Measurements from ENCODE around the gene EPC2. TPM values are rescaled to one million over a fixed set of nuclear protein-coding genes. Genes with fewer than 3 reads are reported as not detected.
"Not testable (repeated sequence)": the region's sequence is repeated elsewhere in the genome, so short reads cannot be mapped to it uniquely, and the experiment has no call there.

Gene EPC2
- total RNA-seq, 3 donors from 2014 or later, result 30.5 to 58.5 (median 44.2) TPM

DNA sequence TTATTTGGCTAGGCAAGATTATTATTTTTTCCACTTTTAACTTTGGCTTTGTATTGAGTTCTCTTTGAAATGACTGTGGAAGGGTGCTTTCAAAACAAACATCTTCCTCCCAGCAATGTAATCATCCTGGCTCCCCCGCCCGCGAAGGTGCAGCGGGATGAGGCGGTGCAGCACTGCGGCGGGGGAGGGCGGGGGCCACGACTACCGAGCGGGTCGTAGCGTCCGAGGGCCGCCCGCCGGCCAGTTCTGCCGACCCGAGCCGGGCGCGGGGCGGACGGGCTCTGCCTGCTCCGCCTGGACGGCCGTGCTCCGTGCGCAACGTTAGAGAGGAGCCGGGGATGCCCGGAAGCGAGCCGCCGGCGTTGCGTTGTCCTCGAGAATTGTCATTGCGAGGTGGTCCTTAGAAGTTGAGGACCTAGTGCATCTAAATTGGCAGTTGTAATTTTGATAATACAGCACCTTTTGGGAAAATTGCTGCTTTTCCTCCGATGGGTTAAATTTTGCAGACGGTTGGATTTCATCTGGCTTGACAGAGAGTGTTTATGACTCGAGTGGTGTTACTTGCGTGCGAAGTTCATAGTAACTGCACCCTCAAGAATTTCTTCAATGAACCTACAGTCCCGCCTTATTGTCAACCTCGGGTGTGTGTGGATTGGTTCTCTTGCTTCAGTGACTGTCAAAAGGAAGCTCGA, 1.1 kb downstream of the EPC2 start:
- peak overlapping the region; percentile 98 to 99 for H3K27ac ChIP-seq
- no peaks in the 10 kb centered on the region for H3K27me3 ChIP-seq
- intact Hi-C loops (cut with DNase I; ENCODE audit: low total_unique reads), result no loop called here
- H3K4me3 ChIP-seq, result peak overlapping the region; percentile 87 to 97 (median 92)
- H3K4me1 ChIP-seq, result no peaks in the 10 kb centered on the region
- TF ChIP-seq POLR2AphosphoS5 (IDR thresholded peaks at IDR 0.05), result peak in 1 of 3 donors; percentile 10
- TF ChIP-seq, protein P1, sequence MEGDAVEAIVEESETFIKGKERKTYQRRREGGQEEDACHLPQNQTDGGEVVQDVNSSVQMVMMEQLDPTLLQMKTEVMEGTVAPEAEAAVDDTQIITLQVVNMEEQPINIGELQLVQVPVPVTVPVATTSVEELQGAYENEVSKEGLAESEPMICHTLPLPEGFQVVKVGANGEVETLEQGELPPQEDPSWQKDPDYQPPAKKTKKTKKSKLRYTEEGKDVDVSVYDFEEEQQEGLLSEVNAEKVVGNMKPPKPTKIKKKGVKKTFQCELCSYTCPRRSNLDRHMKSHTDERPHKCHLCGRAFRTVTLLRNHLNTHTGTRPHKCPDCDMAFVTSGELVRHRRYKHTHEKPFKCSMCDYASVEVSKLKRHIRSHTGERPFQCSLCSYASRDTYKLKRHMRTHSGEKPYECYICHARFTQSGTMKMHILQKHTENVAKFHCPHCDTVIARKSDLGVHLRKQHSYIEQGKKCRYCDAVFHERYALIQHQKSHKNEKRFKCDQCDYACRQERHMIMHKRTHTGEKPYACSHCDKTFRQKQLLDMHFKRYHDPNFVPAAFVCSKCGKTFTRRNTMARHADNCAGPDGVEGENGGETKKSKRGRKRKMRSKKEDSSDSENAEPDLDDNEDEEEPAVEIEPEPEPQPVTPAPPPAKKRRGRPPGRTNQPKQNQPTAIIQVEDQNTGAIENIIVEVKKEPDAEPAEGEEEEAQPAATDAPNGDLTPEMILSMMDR (IDR thresholded peaks at IDR 0.05), result no peak
- peak in 1 of 2 donors; percentile 43 for DNase-seq (ENCODE audit: low spot score in 2 of 2)
- no peaks in the 10 kb centered on the region for H3K36me3 ChIP-seq
- H3K9me3 ChIP-seq, result no peaks in the 10 kb centered on the region

GRCh38 chr2:148646231-148646559, 1.6 kb downstream of the EPC2 start:
- Histone ChIP-seq H3K36me3 (no peaks in the 10 kb centered on the region), H3K4me1 (no peaks in the 10 kb centered on the region), H3K4me3 (peak overlapping the region; percentile 87 to 97 (median 92))

GRCh38 chr2:148647711-148648110, 3.2 kb downstream of the EPC2 start:
- H3K9me3 ChIP-seq; intact Hi-C loops (cut with DNase I; ENCODE audit: low total_unique reads); H3K36me3 ChIP-seq; H3K27ac ChIP-seq; DNase-seq (ENCODE audit: low spot score in 2 of 2); H3K4me3 ChIP-seq; H3K4me1 ChIP-seq; H3K27me3 ChIP-seq: not testable (repeated sequence)

More at GRCh38 chr2:148646231-148646559, 1.6 kb downstream of the EPC2 start:
- TF ChIP-seq, protein P1 (IDR thresholded peaks at IDR 0.05), result no peak
- TF ChIP-seq POLR2AphosphoS5 (IDR thresholded peaks at IDR 0.05) (no peak), POLR2A (IDR thresholded peaks at IDR 0.05) (no peak)
- intact Hi-C loops (cut with DNase I; ENCODE audit: low total_unique reads), result no loop called here
- no peak for DNase-seq (ENCODE audit: low spot score in 2 of 2)
- H3K27ac ChIP-seq, result peak overlapping the region; percentile 98 to 99
- H3K9me3 ChIP-seq, result no peaks in the 10 kb centered on the region
- no peaks in the 10 kb centered on the region for H3K27me3 ChIP-seq

DNA sequence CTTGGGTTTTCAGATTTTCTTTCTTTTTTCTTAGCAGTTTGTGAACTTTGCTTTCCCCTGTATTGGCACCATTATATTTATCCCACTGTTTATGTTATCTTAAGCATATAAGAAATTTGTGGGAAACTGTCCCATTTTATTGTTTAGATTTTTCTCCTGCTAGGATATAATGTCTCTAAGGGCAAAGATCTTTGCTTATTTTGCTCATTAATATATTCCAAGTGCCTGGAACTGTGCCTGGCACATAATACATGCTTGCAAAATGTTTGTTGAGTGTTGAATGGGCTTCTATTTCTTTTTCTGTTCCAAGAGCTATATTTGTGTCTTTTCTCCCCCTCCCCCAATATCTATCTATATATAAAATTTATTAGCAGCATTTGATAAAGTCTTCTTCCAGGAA, 5.4 kb downstream of the EPC2 start:
- TF ChIP-seq POLR2AphosphoS5 (IDR thresholded peaks at IDR 0.05) (no peak), POLR2A (IDR thresholded peaks at IDR 0.05) (no peak)
- TF ChIP-seq, protein P1 (IDR thresholded peaks at IDR 0.05), result no peak
- H3K36me3 ChIP-seq, result no peaks in the 10 kb centered on the region
- no peaks in the 10 kb centered on the region for H3K27me3 ChIP-seq
- no peaks in the 10 kb centered on the region for H3K9me3 ChIP-seq
- no peak overlapping the region for H3K4me3 ChIP-seq
- H3K4me1 ChIP-seq, result no peaks in the 10 kb centered on the region
- no peak overlapping the region for H3K27ac ChIP-seq
- no peak for DNase-seq (ENCODE audit: low spot score in 2 of 2)
- intact Hi-C loops (cut with DNase I; ENCODE audit: low total_unique reads), result no loop called here

DNA sequence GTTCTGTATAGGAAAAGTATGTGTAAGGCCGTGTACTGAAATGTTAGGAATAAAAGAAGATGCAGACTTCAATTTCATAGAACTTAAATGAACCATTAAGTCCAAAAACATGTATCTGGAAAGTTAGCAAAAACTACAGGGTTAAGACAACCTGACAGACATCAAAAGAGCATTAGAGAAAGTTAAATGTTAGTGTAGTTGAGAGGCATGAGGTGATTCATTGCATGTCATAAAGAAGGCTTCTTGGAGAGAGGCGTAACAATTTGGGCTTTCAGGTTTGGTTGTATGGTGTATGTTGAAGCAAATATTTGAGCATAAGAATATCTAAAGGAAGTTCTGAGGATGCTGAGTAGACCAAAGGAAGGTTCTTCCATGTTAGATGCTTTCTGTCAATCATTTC, 6.3 kb downstream of the EPC2 start:
- H3K9me3 ChIP-seq, result no peaks in the 10 kb centered on the region
- H3K27ac ChIP-seq, result no peak overlapping the region
- DNase-seq (ENCODE audit: low spot score in 2 of 2), result no peak
- H3K27me3 ChIP-seq, result no peaks in the 10 kb centered on the region
- intact Hi-C loops (cut with DNase I; ENCODE audit: low total_unique reads), result no loop called here
- H3K36me3 ChIP-seq, result no peaks in the 10 kb centered on the region
- TF ChIP-seq POLR2AphosphoS5 (IDR thresholded peaks at IDR 0.05) (no peak), POLR2A (IDR thresholded peaks at IDR 0.05) (no peak)
- TF ChIP-seq, protein P1 (IDR thresholded peaks at IDR 0.05), result no peak
- H3K4me3 ChIP-seq, result no peak overlapping the region
- H3K4me1 ChIP-seq, result no peaks in the 10 kb centered on the region

All from breast epithelium (tissue), 4 donors.